K562 (cell line): ENCODE measurements around the gene ST6GALNAC6. TPM values are rescaled to one million over a fixed set of nuclear protein-coding genes. Genes with fewer than 3 reads are reported as not detected.
A peak's percentile ranks its signal among the peaks of the same experiment; 100 is the strongest.

Experiments used
- BCOR ChIP-seq: fragments of 450-650 bp; IDR thresholded peaks from 2 replicates; pipeline ENCODE4 v1.6.1; 2016
- CREB3 ChIP-seq: fragments of 450-650 bp; conservative IDR thresholded peaks from 2 replicates; pipeline ENCODE4 v1.6.1; 2016; ENCODE audit warnings: missing genetic modification characterization, low read depth, mild to moderate bottlenecking, missing compliant biosample characterization, moderate library complexity
- DNMT1 ChIP-seq: fragments of 450-650 bp; IDR thresholded peaks from 2 replicates; pipeline ENCODE4 v1.6.1; 2016; ENCODE audit warnings: antibody characterized with exemption, mild to moderate bottlenecking
- GABPB1 ChIP-seq: sonication (generic); formaldehyde crosslinking; IDR thresholded peaks from 2 replicates; pipeline ENCODE4 v1.8.0; 2022; ENCODE audit warnings: mild to moderate bottlenecking, missing genetic modification reagents
- HDAC1 ChIP-seq, 2 experiments: fragments of 450-650 bp; IDR thresholded peaks; 2 replicates each; pipeline ENCODE4 v1.6.1; 2016 to 2017; ENCODE audit warnings: inconsistent platforms in 1 of 2, mild to moderate bottlenecking in 1 of 2, moderate library complexity in 1 of 2
- IFI16 ChIP-seq: fragments of 250-450 bp; sonication (Bioruptor Pico); IDR thresholded peaks from 2 replicates; pipeline ENCODE4 v2.1.2; 2022; ENCODE audit warnings: mild to moderate bottlenecking, inconsistent platforms
- MAFG ChIP-seq: fragments of 450-650 bp; conservative IDR thresholded peaks from 2 replicates; pipeline ENCODE4 v1.6.1; 2016; ENCODE audit warnings: missing genetic modification characterization, missing compliant biosample characterization
- PHF20 ChIP-seq: fragments of 450-650 bp; IDR thresholded peaks from 2 replicates; pipeline ENCODE4 v1.6.1; 2018; ENCODE audit not compliant: partially characterized antibody
- PRMT5 ChIP-seq: sonication (generic); formaldehyde crosslinking; IDR thresholded peaks from 2 replicates; pipeline ENCODE4 v1.5.0; 2020; ENCODE audit warnings: missing genetic modification reagents
- PURB ChIP-seq: sonication (generic); formaldehyde crosslinking; IDR thresholded peaks from 2 replicates; pipeline ENCODE4 v1.9.0; 2021; ENCODE audit warnings: low read depth, mild to moderate bottlenecking, missing genetic modification reagents
- RCOR1 ChIP-seq, 2 experiments: IDR thresholded peaks; 2 replicates each; pipeline ENCODE4 v1.6.1; 2012; ENCODE audit warnings: low read depth in 2 of 2, low read length in 2 of 2, borderline replicate concordance in 1 of 2, improper control_type of control experiment in 1 of 2
- SMARCA5 ChIP-seq: fragments of 450-650 bp; IDR thresholded peaks from 2 replicates; pipeline ENCODE4 v1.6.1; 2016
- TEAD1 ChIP-seq, 2 experiments: fragments of 450-650 bp in 1 of 2; sonication (generic) in 1 of 2; formaldehyde crosslinking; IDR thresholded peaks; 2 replicates each; pipeline versions ENCODE4 v1.4.0 to v1.8.0; 2020 to 2022; ENCODE audit warnings: mild to moderate bottlenecking in 2 of 2, missing genetic modification reagents in 1 of 2
- TRIM25 ChIP-seq: fragments of 450-650 bp; IDR thresholded peaks from 2 replicates; pipeline ENCODE4 v1.7.0; 2016; ENCODE audit warnings: borderline replicate concordance
- ZBTB5 ChIP-seq: fragments of 450-650 bp; IDR thresholded peaks from 2 replicates; pipeline ENCODE4 v1.6.1; 2017; ENCODE audit warnings: antibody characterized with exemption
- ZFP1 ChIP-seq: fragments of 450-650 bp; formaldehyde crosslinking; IDR thresholded peaks from 2 replicates; pipeline ENCODE4 v1.4.0; 2020; ENCODE audit warnings: mild to moderate bottlenecking, mixed read lengths
- ZNF121 ChIP-seq: sonication (generic); formaldehyde crosslinking; conservative IDR thresholded peaks from 2 replicates; pipeline ENCODE4 v1.8.0; 2022; ENCODE audit warnings: missing genetic modification reagents
- ZNF263 ChIP-seq: sonication (generic); formaldehyde crosslinking; IDR thresholded peaks from 2 replicates; pipeline ENCODE4 v1.8.0; 2022; ENCODE audit warnings: mild to moderate bottlenecking, missing genetic modification reagents, borderline replicate concordance
- ZNF586 ChIP-seq: fragments of 450-650 bp; formaldehyde crosslinking; conservative IDR thresholded peaks from 2 replicates; pipeline ENCODE4 v1.4.0; 2020; ENCODE audit warnings: mild to moderate bottlenecking, moderate library complexity
- ZNF740 ChIP-seq, 3 experiments: fragments of 200-800 bp in 1 of 3; sonication (Bioruptor generic) in 1 of 3; sonication (generic) in 1 of 3; formaldehyde crosslinking in 1 of 3; IDR thresholded peaks; 2 replicates each; pipeline versions ENCODE4 v1.6.1 to v1.8.0; 2016 to 2022; ENCODE audit warnings: mild to moderate bottlenecking in 2 of 3, missing compliant biosample characterization in 2 of 3, missing genetic modification characterization in 2 of 3, missing genetic modification reagents in 1 of 3
- polyA plus RNA-seq, 8 experiments: library from polyadenylated mRNA; depleted of rRNA in 4 of 8; stranded (reverse) in 5 of 8; unstranded in 3 of 8; fragments of >200 nt; fragmentation: Nextera tagmentation in 2 of 8; fragmentation: Illumina TruSeq in 1 of 8; extraction: Ambion mirVana in 2 of 8; extraction: Trizol in 1 of 8; gene quantifications; 2 replicates each; pipeline versions ENCODE4 v1.2.1 to v1.2.3, GENCODE V29; 2011 to 2014; ENCODE audit warnings: inconsistent platforms in 1 of 8, missing spikeins in 1 of 8
- total RNA-seq, 7 experiments: library from RNA; depleted of rRNA in 6 of 7; stranded (reverse); fragments of >200 nt in 6 of 7; fragmentation: Illumina TruSeq in 2 of 7; extraction: Trizol in 2 of 7; gene quantifications; 2 replicates each; pipeline versions ENCODE4 v1.2.1 to v1.2.3, GENCODE V29; 2011 to 2021; ENCODE audit warnings: low replicate concordance in 1 of 7

ST6GALNAC6 gene
- total and polyA plus RNA-seq, 9 of the 15 experiments (the other 6 are each of a cell fraction or from before 2014, with no cell fraction given), result 0.13 to 23.0 (median 14.5) TPM

GRCh38 chr9:127860779-127861178, 38.6 kb downstream of the ST6GALNAC6 start (continued):
- TF ChIP-seq ZBTB5 (no peak), TEAD1 (CRISPR knock-in tag; IDR thresholded peaks at IDR 0.05) (no peak), BCOR (peak; percentile 95), RCOR1 (IDR thresholded peaks at IDR 0.05; ENCODE audit: borderline replicate concordance in 1 of 2, low read depth in 2 of 2, low read length in 2 of 2) (peak in 1 of 2 experiments; percentile 64; a peak in 2 of 4 replicates), IFI16 (no peak), ZFP1 (CRISPR knock-in tag) (no peak), ZNF121 (CRISPR knock-in tag) (0 out of 2 replicates have a peak, but pooled peaks have one; percentile 4), DNMT1 (0 out of 2 replicates have a peak, but pooled peaks have one; percentile 49), PRMT5 (CRISPR knock-in tag) (no peak), MAFG (tag) (no peak), SMARCA5 (peak; percentile 94), PHF20 (peak; percentile 34), ZNF740 (CRISPR knock-in tag; IDR thresholded peaks at IDR 0.05) (no peak), ZNF740 (tag; IDR thresholded peaks at IDR 0.05) (no peak), CREB3 (tag) (no peak), ZNF263 (peak; percentile 56; the same call in 1 of the 2 replicates), GABPB1 (CRISPR knock-in tag) (0 out of 2 replicates have a peak, but pooled peaks have one; percentile 28), HDAC1 (IDR thresholded peaks at IDR 0.05) (peak in 1 of 2 experiments; percentile 46; a peak in 1 of 4 replicates), PURB (no peak), ZNF586 (no peak), TRIM25 (no peak)
